D721Med (cell line): Measurements from ENCODE around the gene BICDL2.

Source experiments
- DNase-seq: peaks from one replicate; pipeline ENCODE4 v3.0.0; 2011; ENCODE audit warnings: low spot score; ENCODE audit not compliant: insufficient read length
- FAIRE-seq: peaks from 2 replicates; lab custom pipeline; 2011; peaks lifted over from hg19 to GRCh38; lab: Jason Lieb, UNC
- TF ChIP-seq, protein P1 (sequence below): IDR thresholded peaks from 2 replicates; pipeline ENCODE4 v1.5.1; 2012; ENCODE audit warnings: mild to moderate bottlenecking, control low read depth; ENCODE audit not compliant: insufficient read depth; ENCODE audit errors: missing control alignments

BICDL2 gene

DNA sequence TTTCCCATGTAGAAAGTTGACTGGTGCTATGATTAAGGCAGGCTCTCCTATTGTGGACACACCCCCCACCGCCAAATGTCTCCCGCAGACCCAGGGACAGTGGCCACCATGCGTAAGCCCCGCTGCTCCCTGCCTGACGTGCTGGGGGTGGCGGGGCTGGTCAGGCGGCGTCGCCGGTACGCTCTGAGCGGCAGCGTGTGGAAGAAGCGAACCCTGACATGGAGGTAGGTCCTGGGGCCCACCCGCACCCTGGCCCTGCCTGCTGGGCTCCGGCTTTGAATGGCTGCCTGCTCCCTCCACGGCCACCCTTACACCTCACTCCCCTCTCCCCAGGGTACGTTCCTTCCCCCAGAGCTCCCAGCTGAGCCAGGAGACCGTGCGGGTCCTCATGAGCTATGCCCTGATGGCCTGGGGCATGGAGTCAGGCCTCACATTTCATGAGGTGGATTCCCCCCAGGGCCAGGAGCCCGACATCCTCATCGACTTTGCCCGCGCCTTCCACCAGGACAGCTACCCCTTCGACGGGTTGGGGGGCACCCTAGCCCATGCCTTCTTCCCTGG lies 13.3 kb upstream of the BICDL2 start:
- no peak for FAIRE-seq
- DNase-seq: no peak
- TF ChIP-seq, protein P1, sequence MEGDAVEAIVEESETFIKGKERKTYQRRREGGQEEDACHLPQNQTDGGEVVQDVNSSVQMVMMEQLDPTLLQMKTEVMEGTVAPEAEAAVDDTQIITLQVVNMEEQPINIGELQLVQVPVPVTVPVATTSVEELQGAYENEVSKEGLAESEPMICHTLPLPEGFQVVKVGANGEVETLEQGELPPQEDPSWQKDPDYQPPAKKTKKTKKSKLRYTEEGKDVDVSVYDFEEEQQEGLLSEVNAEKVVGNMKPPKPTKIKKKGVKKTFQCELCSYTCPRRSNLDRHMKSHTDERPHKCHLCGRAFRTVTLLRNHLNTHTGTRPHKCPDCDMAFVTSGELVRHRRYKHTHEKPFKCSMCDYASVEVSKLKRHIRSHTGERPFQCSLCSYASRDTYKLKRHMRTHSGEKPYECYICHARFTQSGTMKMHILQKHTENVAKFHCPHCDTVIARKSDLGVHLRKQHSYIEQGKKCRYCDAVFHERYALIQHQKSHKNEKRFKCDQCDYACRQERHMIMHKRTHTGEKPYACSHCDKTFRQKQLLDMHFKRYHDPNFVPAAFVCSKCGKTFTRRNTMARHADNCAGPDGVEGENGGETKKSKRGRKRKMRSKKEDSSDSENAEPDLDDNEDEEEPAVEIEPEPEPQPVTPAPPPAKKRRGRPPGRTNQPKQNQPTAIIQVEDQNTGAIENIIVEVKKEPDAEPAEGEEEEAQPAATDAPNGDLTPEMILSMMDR: no peak

DNA sequence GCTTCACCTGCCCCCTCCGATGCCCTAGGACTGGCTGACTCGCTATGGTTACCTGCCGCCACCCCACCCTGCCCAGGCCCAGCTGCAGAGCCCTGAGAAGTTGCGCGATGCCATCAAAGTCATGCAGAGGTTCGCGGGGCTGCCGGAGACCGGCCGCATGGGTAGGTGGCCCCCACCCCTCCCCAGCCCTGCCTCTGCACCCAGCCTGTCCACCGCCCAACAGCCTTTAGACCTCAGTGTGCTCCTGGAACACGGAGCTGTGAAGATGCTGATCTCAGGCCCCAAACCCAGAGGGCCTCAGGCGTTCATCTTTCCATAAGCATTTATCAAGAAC lies 10.6 kb upstream of the BICDL2 start:
- no peak for DNase-seq
- TF ChIP-seq, protein P1: no peak
- no peak for FAIRE-seq

- FAIRE-seq: no peak
- DNase-seq: no peak
- TF ChIP-seq, protein P1: no peak
Measured at GRCh38 chr16:3046641-3047386, 10.1 kb upstream of the BICDL2 start.

DNA sequence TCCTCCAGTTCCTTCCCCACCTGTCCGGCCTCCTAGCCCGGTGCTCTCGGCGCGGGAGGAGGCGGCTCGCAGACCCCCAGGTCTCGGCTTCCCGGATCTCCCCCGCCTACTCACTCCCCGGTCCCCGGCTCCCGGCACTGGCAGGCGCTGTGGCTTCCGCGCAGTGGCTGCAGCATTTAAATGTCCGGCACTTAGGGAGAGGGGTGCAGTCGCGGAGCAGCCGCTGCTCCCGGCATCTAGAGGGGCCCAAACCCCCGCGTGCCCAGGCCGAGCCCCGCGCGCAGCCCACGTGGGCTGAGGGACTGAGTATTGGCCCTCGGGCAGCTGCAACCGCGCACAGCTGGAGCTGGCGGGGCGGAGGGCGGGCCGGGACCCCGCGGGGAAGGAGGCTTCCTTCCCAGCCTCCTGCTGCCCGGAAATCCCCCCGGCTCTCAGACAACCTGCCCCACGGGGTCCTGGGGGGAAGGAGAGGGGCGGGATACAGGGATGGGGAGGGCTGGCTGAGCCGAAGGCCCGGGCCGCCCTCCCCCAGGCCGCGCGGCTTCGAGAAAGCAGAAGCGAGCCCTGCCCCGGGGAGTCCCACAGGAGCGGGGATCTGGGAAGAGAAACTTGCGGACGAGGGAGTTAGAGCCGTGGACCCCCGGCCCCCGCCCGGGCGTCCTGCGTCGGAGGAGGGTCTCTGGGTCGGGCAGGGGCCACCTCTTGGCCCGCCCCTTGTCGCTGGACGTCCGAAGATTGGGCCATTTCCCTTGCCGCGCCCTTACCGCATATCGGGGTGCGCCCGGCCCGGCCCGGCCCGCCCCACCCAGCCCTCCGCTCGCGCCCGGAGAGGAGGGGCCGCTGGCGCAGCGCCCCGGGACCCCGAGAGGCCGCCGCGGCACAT lies 9.3 kb upstream of the BICDL2 start, which contains the start of gene MMP25:
Gene MMP25, plus strand, starts transcription at position 804 of the 883 bp plus-strand sequence. CDS start 357 bp downstream, outside the sequence.
- TF ChIP-seq, protein P1: no peak
- DNase-seq (peak; percentile 63), FAIRE-seq (no peak)

GRCh38 chr16:3044708-3045107 lies 8.0 kb upstream of the BICDL2 start:
- DNase-seq (no peak), FAIRE-seq (no peak)
- TF ChIP-seq, protein P1: no peak

- DNase-seq: no peak
- TF ChIP-seq, protein P1: no peak
- no peak for FAIRE-seq
Measured at GRCh38 chr16:3042376-3042775, 5.6 kb upstream of the BICDL2 start.
